Left lung (tissue), 10 donors: ENCODE results near the gene CRAMP1. TPM values are rescaled to one million over a fixed set of nuclear protein-coding genes. Genes with fewer than 3 reads are reported as not detected.

Experiments
- ATAC-seq: fragments of 200-7000 bp; cut with Tn5 transposase; one replicate; pipeline ENCODE4 v1.9.1; 2020; ENCODE audit warnings: moderate library complexity
- DNase-seq, 4 donors: peaks; one replicate each; pipeline ENCODE4 v3.0.0-alpha.2; 2013 to 2020
- H3K27ac ChIP-seq, 2 donors: fragments of 200-600 bp; sonication (generic) in 1 of 2; one replicate each; pipeline versions ENCODE4 v1.5.0 to v1.8.0; 2020 to 2021
- H3K27me3 ChIP-seq, 2 donors: fragments of 200-600 bp; sonication (generic) in 1 of 2; one replicate each; pipeline versions ENCODE4 v1.5.0 to v1.8.0; 2020 to 2021
- H3K36me3 ChIP-seq, 2 donors: fragments of 200-600 bp; sonication (generic) in 1 of 2; one replicate each; pipeline versions ENCODE4 v1.5.0 to v1.8.0; 2020 to 2021
- H3K4me1 ChIP-seq, 2 donors: fragments of 200-600 bp; one replicate each; pipeline ENCODE4 v1.8.0; 2021
- H3K4me3 ChIP-seq, 2 donors: fragments of 200-600 bp; sonication (generic) in 1 of 2; one replicate each; pipeline versions ENCODE4 v1.5.0 to v1.8.0; 2020 to 2021; ENCODE audit warnings: mild to moderate bottlenecking in 1 of 2
- H3K9me3 ChIP-seq, 2 donors: fragments of 200-600 bp; sonication (generic) in 1 of 2; one replicate each; pipeline versions ENCODE4 v1.5.0 to v1.8.0; 2020 to 2021
- intact Hi-C, 2 donors: fragments of 100-400 bp; cut with DNase I; formaldehyde crosslinking; loops; one replicate each; pipeline versions ENCODE4 v1.11.2 to v1.14.2; 2022
- polyA plus RNA-seq, 6 donors: library from polyadenylated mRNA; unstranded; fragments of 120-200 nt; gene quantifications; one replicate each; pipeline ENCODE4 v1.2.1, GENCODE V29; 2013; ENCODE audit not compliant: insufficient read length in 6 of 6
- total RNA-seq, 2 donors: library from RNA; stranded (reverse); fragmentation: NEBNext Ultra II Directional; extraction: Animal tissue kit (Norgen Biotek cat#: 25700); gene quantifications; one replicate each; pipeline ENCODE4 v1.2.1, GENCODE V29; 2021
- TF ChIP-seq, protein P1 (sequence below), 2 donors: fragments of 200-600 bp; sonication (generic) in 1 of 2; IDR thresholded peaks; one replicate each; pipeline versions ENCODE4 v1.5.0 to v1.8.0; 2021; ENCODE audit warnings: antibody characterized with exemption in 2 of 2
- donor health status: DM: no; HTN: yes; CAD: no.
- donor health status: DM: no; HTN: no; CAD: no.

Gene CRAMP1
- total and polyA plus RNA-seq, 8 donors = 17.3 to 33.0 (median 26.4) TPM

DNA sequence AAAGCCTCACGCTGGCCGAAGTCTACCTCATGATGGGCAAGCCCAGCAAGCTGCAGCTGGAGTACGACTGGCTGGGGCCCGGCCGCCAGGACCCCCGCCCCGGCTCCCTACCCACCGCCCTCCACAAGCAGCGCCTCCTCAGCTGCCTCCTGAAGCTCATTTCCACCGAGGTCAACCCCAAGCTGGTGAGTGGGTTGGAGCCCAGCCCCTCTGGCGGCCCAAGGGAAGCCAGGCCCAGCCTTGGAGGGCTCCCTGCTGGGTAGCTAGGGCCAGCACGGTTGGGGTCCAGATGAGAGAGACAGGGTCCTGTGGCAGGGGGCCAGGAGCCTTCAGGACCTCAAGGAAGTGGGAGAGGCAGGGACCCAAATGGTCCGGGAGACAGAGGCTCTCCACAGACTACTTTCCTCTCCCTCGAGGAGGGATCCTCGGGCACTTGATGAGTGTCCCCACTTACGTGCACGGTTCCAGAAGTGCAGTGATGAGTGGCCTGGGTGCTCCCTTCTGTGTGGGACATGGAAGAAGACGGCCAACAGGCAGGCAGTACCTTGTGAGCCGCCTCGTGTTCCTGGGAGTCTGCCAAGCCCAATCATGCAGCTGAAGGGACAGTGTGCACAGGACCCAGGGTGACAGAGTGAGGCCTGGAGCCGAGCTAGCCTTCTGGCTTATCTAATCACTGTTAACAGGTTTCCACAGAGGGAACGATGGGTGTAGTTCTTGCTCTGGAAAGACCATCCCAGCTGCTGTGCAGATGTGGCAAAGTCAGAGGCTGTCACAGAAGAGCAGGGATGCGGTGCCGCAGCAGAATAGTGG, 44.9 kb downstream of the CRAMP1 start:
- DNase-seq (no peak), ATAC-seq (no peak)
- Histone ChIP-seq H3K9me3 (no peaks in the 10 kb centered on the region), H3K4me3 (no peak overlapping the region), H3K36me3 (peaks cover 0 to 97% of the 10 kb centered on the region in 2 donors), H3K4me1 (no peaks in the 10 kb centered on the region), H3K27me3 (no peaks in the 10 kb centered on the region), H3K27ac (no peak overlapping the region)
- intact Hi-C loops = no loop called here
- TF ChIP-seq, protein P1, sequence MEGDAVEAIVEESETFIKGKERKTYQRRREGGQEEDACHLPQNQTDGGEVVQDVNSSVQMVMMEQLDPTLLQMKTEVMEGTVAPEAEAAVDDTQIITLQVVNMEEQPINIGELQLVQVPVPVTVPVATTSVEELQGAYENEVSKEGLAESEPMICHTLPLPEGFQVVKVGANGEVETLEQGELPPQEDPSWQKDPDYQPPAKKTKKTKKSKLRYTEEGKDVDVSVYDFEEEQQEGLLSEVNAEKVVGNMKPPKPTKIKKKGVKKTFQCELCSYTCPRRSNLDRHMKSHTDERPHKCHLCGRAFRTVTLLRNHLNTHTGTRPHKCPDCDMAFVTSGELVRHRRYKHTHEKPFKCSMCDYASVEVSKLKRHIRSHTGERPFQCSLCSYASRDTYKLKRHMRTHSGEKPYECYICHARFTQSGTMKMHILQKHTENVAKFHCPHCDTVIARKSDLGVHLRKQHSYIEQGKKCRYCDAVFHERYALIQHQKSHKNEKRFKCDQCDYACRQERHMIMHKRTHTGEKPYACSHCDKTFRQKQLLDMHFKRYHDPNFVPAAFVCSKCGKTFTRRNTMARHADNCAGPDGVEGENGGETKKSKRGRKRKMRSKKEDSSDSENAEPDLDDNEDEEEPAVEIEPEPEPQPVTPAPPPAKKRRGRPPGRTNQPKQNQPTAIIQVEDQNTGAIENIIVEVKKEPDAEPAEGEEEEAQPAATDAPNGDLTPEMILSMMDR (IDR thresholded peaks at IDR 0.05) = no peak

DNA sequence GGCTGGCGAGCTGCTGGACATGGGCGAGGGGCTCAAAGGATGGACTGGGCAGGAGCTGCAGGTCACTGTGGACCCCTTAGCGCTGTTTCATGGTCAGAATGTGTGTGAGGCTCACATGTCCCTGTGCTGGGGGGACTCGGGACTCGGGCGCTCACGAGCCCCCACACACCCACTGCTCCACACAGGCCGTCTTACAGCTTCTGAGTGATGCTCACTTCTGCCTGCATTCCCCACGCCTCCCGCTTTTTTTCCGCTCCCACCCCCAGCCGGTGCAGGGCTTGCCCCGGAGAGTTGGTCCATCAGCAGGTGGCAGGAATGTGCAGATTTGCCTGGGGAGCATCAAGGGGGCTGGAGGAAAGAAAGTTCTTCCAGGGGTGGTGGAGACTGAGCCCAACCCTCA, 45.7 kb downstream of the CRAMP1 start:
- intact Hi-C loops = no loop called here
- ATAC-seq = no peak

DNA sequence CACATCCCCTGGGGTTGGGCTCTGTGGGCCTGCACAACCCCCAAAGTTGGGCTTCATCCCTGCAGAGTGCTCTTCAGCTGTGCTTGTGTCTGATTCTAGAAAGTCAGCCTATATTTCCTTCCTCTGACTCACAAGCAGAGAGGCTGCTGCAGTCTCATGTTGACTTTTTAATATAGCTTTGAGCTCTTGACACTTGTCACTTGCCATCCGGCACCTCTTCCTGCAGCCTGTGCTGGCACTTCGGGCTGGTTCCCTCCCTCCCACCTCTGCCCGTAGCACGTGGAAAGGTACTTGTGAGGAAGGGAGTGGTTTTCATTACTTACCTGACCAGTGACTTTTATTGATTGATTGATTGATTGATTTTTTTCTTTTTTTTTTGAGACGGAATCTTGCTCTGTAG, 46.9 kb downstream of the CRAMP1 start:
- H3K36me3 ChIP-seq = peaks cover 0 to 97% of the 10 kb centered on the region in 2 donors

More for the DNA sequence above, 45.7 kb downstream of the CRAMP1 start:
- no peaks in the 10 kb centered on the region for H3K27me3 ChIP-seq
- H3K36me3 ChIP-seq = peaks cover 0 to 97% of the 10 kb centered on the region in 2 donors
- no peaks in the 10 kb centered on the region for H3K4me1 ChIP-seq
- TF ChIP-seq, protein P1 (IDR thresholded peaks at IDR 0.05) = no peak
- no peak for DNase-seq
- H3K9me3 ChIP-seq = no peaks in the 10 kb centered on the region
- no peak overlapping the region for H3K27ac ChIP-seq
- no peak overlapping the region for H3K4me3 ChIP-seq

DNA sequence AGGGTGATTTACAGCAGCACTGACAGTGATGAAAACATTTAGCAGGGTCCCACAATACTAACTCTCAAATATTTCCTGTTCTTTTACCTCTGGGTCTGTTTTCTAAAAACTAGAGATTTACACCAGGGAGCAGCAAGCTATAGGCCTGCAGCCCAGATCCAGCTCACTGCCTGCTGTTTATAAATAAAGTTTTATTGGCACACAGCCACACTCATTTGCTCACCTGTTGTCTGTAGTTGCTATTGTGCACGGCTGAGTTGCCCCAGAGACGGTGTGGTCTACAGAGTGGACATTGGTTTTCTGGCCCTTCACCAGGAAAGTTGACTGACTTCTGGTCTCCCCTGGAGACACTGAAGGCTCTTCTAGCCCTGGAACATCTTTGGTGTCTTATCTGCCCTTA, 49.7 kb downstream of the CRAMP1 start:
- Histone ChIP-seq H3K27ac (no peak overlapping the region), H3K36me3 (peaks cover 0 to 97% of the 10 kb centered on the region in 2 donors), H3K4me3 (no peak overlapping the region), H3K9me3 (no peaks in the 10 kb centered on the region), H3K27me3 (no peaks in the 10 kb centered on the region), H3K4me1 (no peaks in the 10 kb centered on the region)
- DNase-seq (no peak), ATAC-seq (no peak)
- TF ChIP-seq, protein P1 (IDR thresholded peaks at IDR 0.05) = no peak
- intact Hi-C loops = no loop called here

More for the DNA sequence above, 46.9 kb downstream of the CRAMP1 start:
- Histone ChIP-seq H3K27me3 (no peaks in the 10 kb centered on the region), H3K4me1 (no peaks in the 10 kb centered on the region), H3K4me3 (no peak overlapping the region), H3K27ac (no peak overlapping the region), H3K9me3 (no peaks in the 10 kb centered on the region)
- TF ChIP-seq, protein P1 (IDR thresholded peaks at IDR 0.05) = no peak
- no peak for ATAC-seq
- DNase-seq = no peak
- intact Hi-C loops = no loop called here

DNA sequence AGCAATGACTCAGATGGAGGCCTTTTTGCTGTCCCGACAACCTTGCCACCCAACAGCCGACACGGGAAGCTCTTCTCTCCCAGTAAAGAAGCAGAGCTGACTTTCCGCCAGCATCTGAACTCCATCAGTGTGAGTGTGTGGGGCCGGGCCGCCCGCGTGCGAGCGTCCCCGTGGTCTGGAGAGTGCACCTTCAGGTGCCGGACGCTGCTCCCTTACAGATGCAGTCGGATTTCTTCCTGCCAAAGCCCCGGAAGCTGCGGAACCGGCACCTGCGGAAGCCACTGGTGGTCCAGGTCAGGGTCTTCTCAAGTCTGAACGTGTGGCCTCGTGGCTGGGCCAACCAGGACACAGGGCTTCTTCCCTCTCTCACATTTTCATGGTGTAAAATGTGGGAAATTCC, 50.4 kb downstream of the CRAMP1 start:
- Histone ChIP-seq H3K27me3 (no peaks in the 10 kb centered on the region), H3K27ac (no peak overlapping the region), H3K36me3 (peaks cover 0 to 97% of the 10 kb centered on the region in 2 donors), H3K4me3 (no peak overlapping the region), H3K4me1 (no peaks in the 10 kb centered on the region), H3K9me3 (no peaks in the 10 kb centered on the region)
- ATAC-seq (no peak), DNase-seq (no peak)
- intact Hi-C loops = no loop called here
- TF ChIP-seq, protein P1 (IDR thresholded peaks at IDR 0.05) = no peak
